Neural cell (in vitro differentiated cells): ENCODE results near the gene IL10.

Source experiments
- EP300 ChIP-seq: fragments of 450-650 bp; conservative IDR thresholded peaks from 2 replicates; pipeline ENCODE4 v1.6.1; 2014; ENCODE audit warnings: antibody characterized with exemption, mild to moderate bottlenecking, moderate library complexity; ENCODE audit not compliant: poor library complexity, severe bottlenecking
- EZH2 ChIP-seq: fragments of 200-600, 300-800 bp; shearing (Covaris generic), sonication (generic); IDR thresholded peaks from 2 replicates; pipeline ENCODE4 v1.6.1; 2014; ENCODE audit warnings: antibody characterized with exemption, low read length, borderline replicate concordance, mild to moderate bottlenecking; ENCODE audit not compliant: insufficient read depth, poor library complexity, severe bottlenecking
- POLR2AphosphoS5 ChIP-seq: IDR thresholded peaks from 2 replicates; pipeline ENCODE4 v1.6.1; 2012
- RAD21 ChIP-seq: fragments of 450-650 bp; conservative IDR thresholded peaks from 2 replicates; pipeline ENCODE4 v1.6.1; 2014; ENCODE audit warnings: antibody characterized with exemption, mild to moderate bottlenecking, moderate library complexity
- SMC3 ChIP-seq: fragments of 450-650 bp; conservative IDR thresholded peaks from 2 replicates; pipeline ENCODE4 v1.6.1; 2014; ENCODE audit warnings: antibody characterized with exemption, mild to moderate bottlenecking, moderate library complexity; ENCODE audit not compliant: poor library complexity
- TAF1 ChIP-seq: IDR thresholded peaks from 2 replicates; pipeline ENCODE4 v1.6.1; 2012; ENCODE audit warnings: low read depth
- TF ChIP-seq, protein P1 (sequence below): fragments of 450-650 bp; IDR thresholded peaks from 2 replicates; pipeline ENCODE4 v1.5.1; 2014; ENCODE audit warnings: antibody characterized with exemption, mild to moderate bottlenecking, moderate library complexity; ENCODE audit not compliant: poor library complexity, severe bottlenecking
- TF ChIP-seq, protein P2 (sequence below): IDR thresholded peaks from 2 replicates; pipeline ENCODE4 v1.6.1; 2012; ENCODE audit warnings: borderline replicate concordance

DNA sequence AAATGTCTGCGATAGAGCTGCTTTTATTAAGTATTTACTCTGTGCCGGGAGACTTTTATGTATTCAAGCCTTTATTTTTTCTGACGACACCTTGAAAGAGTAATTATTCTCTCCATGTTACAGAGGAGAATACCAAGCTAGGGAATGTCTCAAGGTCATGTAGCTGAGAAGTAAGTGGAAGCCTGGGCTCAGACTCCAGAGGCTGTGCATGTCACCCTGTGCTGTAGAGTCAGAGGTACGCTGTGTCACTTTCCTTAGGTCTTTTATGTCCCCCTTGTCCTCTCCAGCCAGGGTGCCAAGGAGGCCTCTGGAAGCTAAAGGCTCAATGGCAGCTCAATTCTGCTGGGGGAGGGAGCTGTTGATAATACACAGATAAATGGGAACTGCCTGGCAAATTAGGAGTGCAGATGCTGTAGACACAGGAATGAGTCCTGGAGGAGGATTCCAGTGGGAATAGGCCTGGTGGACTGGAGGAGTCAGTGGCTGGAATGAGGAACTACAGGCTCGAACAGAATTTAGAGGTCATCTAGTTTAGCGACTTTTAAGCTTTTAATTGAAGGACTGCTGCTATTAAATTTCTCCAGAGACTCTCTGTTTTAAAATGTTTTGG is 11.0 kb downstream of the IL10 start:
- no peak for TF ChIP-seq EZH2
- TF ChIP-seq, protein P1, sequence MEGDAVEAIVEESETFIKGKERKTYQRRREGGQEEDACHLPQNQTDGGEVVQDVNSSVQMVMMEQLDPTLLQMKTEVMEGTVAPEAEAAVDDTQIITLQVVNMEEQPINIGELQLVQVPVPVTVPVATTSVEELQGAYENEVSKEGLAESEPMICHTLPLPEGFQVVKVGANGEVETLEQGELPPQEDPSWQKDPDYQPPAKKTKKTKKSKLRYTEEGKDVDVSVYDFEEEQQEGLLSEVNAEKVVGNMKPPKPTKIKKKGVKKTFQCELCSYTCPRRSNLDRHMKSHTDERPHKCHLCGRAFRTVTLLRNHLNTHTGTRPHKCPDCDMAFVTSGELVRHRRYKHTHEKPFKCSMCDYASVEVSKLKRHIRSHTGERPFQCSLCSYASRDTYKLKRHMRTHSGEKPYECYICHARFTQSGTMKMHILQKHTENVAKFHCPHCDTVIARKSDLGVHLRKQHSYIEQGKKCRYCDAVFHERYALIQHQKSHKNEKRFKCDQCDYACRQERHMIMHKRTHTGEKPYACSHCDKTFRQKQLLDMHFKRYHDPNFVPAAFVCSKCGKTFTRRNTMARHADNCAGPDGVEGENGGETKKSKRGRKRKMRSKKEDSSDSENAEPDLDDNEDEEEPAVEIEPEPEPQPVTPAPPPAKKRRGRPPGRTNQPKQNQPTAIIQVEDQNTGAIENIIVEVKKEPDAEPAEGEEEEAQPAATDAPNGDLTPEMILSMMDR, result no peak
- no peak for TF ChIP-seq POLR2AphosphoS5
- TF ChIP-seq TAF1, result no peak
- TF ChIP-seq EP300, result no peak
- TF ChIP-seq RAD21, result no peak
- TF ChIP-seq, protein P2, sequence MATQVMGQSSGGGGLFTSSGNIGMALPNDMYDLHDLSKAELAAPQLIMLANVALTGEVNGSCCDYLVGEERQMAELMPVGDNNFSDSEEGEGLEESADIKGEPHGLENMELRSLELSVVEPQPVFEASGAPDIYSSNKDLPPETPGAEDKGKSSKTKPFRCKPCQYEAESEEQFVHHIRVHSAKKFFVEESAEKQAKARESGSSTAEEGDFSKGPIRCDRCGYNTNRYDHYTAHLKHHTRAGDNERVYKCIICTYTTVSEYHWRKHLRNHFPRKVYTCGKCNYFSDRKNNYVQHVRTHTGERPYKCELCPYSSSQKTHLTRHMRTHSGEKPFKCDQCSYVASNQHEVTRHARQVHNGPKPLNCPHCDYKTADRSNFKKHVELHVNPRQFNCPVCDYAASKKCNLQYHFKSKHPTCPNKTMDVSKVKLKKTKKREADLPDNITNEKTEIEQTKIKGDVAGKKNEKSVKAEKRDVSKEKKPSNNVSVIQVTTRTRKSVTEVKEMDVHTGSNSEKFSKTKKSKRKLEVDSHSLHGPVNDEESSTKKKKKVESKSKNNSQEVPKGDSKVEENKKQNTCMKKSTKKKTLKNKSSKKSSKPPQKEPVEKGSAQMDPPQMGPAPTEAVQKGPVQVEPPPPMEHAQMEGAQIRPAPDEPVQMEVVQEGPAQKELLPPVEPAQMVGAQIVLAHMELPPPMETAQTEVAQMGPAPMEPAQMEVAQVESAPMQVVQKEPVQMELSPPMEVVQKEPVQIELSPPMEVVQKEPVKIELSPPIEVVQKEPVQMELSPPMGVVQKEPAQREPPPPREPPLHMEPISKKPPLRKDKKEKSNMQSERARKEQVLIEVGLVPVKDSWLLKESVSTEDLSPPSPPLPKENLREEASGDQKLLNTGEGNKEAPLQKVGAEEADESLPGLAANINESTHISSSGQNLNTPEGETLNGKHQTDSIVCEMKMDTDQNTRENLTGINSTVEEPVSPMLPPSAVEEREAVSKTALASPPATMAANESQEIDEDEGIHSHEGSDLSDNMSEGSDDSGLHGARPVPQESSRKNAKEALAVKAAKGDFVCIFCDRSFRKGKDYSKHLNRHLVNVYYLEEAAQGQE, result no peak
- TF ChIP-seq SMC3, result no peak
